Smooth muscle cell (in vitro differentiated cells): Measurements from ENCODE around the gene HELZ2. TPM values are rescaled to one million over a fixed set of nuclear protein-coding genes. Genes with fewer than 3 reads are reported as not detected.

ENCODE experiments used
- DNase-seq: peaks from one replicate; lab custom pipeline; 2025; ENCODE audit not compliant: unreplicated experiment; lab: John Stamatoyannopoulos, UW
- H2AFZ ChIP-seq: fragments of 200-600 bp; sonication (generic); 2 replicates; pipeline ENCODE4 v1.6.0; 2016; ENCODE audit warnings: antibody characterized with exemption, low read depth, mild to moderate bottlenecking
- H3F3A ChIP-seq: fragments of 200-600 bp; sonication (generic); 2 replicates; pipeline ENCODE4 v1.6.0; 2017; ENCODE audit warnings: antibody characterized with exemption, low read depth
- H3K27ac ChIP-seq: fragments of 200-600 bp; sonication (generic); 2 replicates; pipeline ENCODE4 v1.5.1; 2016; ENCODE audit warnings: low read depth, mild to moderate bottlenecking
- H3K27me3 ChIP-seq: fragments of 200-600 bp; sonication (generic); 2 replicates; pipeline ENCODE4 v1.6.1; 2016; ENCODE audit warnings: low read depth, mild to moderate bottlenecking
- H3K36me3 ChIP-seq: fragments of 200-600 bp; sonication (generic); 2 replicates; pipeline ENCODE4 v1.5.1; 2016; ENCODE audit warnings: low read depth
- H3K4me1 ChIP-seq: fragments of 200-600 bp; sonication (generic); 2 replicates; pipeline ENCODE4 v1.5.1; 2016; ENCODE audit warnings: low read depth
- H3K4me2 ChIP-seq: fragments of 200-600 bp; sonication (generic); 2 replicates; pipeline ENCODE4 v1.6.0; 2016; ENCODE audit warnings: mild to moderate bottlenecking
- H3K4me3 ChIP-seq: fragments of 200-600 bp; sonication (generic); 2 replicates; pipeline ENCODE4 v1.5.1; 2016; ENCODE audit warnings: mild to moderate bottlenecking
- H3K79me2 ChIP-seq: fragments of 200-600 bp; sonication (generic); 2 replicates; pipeline ENCODE4 v1.6.0; 2016; ENCODE audit warnings: low read depth, mild to moderate bottlenecking
- H3K9ac ChIP-seq: fragments of 200-600 bp; sonication (generic); 2 replicates; pipeline ENCODE4 v1.6.0; 2016; ENCODE audit warnings: low read depth
- H3K9me3 ChIP-seq: fragments of 200-600 bp; sonication (generic); replicated peaks from 2 replicates; pipeline ENCODE4 v1.5.1; 2016; ENCODE audit warnings: low read depth
- H4K20me1 ChIP-seq: fragments of 200-600 bp; sonication (generic); 2 replicates; pipeline ENCODE4 v1.6.0; 2016; ENCODE audit warnings: low read depth
- WGBS: methylation state at CpG from one replicate; pipeline ENCODE4 v1.1.7; 2016; ENCODE audit warnings: low lambda C conversion rate; 5-methylcytosine and 5-hydroxymethylcytosine counted together
- polyA plus RNA-seq: library from polyadenylated mRNA; unstranded; fragments of >200 nt; fragmentation: Nextera tagmentation; extraction: Ambion mirVana; gene quantifications from 2 replicates; pipeline ENCODE4 v1.2.1, GENCODE V29; 2016
- total RNA-seq: library from RNA; depleted of rRNA; stranded (reverse); fragments of >200 nt; gene quantifications from 2 replicates; pipeline ENCODE4 v1.2.3, GENCODE V29; 2014
- TF ChIP-seq, protein P1 (sequence below): fragments of 200-600 bp; sonication (generic); IDR thresholded peaks from 2 replicates; pipeline ENCODE4 v1.5.1; 2017; ENCODE audit warnings: borderline replicate concordance, mild to moderate bottlenecking, antibody characterized with exemption; ENCODE audit not compliant: insufficient read depth, poor library complexity, severe bottlenecking

HELZ2 gene
- total and polyA plus RNA-seq, 2 experiments from 2014 or later, result 3.0 to 13.8 TPM

DNA sequence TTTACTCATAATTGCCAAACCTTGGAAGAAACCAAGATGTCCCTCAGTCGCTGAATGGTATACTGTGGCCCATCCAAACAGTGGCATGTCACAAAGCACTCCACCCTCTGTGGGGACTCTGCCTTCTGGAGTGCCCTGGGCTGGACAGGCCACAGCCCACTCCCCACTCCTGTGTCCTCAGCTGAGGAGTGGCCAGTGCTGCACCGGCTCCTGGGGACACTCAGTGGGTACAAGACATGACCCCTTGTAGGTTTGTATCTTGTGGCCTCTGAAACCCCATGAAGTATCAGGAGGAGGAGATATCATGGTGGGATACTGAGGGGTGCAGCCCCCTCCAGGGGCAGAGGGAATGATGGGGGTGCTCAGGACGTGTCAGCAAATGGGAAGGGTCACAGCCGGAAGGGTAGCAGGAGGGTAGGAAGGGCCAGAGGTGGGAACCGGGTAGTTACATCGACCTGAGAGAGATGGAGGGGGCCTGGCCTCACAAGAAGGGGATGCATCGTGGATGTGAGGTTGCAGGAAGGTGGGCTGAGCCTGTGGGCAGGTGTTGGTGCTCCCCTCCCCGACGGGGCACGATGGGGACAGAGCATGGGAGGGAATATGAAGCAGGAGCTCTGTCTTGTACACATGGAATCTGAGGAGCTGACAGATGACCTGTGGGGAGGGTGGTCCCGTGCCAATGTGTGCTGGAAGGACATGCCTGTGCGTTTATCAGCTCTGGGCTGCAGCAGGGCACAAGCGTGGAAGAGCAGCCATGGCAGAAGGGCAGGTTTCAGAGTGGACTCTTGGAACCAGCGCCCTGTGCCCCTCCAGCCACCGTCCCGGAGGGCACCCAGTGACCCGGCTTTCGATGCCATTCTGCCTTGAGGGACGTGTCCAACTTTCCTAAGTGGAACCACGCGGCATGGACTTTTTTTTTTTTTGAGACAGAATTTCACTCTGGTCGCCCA lies 11.9 kb upstream of the HELZ2 start:
- H2AFZ ChIP-seq, result no peak overlapping the region
- H4K20me1 ChIP-seq, result no peaks in the 10 kb centered on the region
- DNase-seq, result no peak
- no peaks in the 10 kb centered on the region for H3K36me3 ChIP-seq
- no peak overlapping the region for H3K4me3 ChIP-seq
- H3K79me2 ChIP-seq, result no peaks in the 10 kb centered on the region
- H3K27ac ChIP-seq, result no peak overlapping the region
- 92% methylated on average over 22 of the region's 22 CpGs for WGBS
- no peaks in the 10 kb centered on the region for H3K9me3 ChIP-seq
- H3K4me2 ChIP-seq, result no peak overlapping the region
- no peak overlapping the region for H3K9ac ChIP-seq
- no peaks in the 10 kb centered on the region for H3F3A ChIP-seq
- no peaks in the 10 kb centered on the region for H3K4me1 ChIP-seq
- TF ChIP-seq, protein P1, sequence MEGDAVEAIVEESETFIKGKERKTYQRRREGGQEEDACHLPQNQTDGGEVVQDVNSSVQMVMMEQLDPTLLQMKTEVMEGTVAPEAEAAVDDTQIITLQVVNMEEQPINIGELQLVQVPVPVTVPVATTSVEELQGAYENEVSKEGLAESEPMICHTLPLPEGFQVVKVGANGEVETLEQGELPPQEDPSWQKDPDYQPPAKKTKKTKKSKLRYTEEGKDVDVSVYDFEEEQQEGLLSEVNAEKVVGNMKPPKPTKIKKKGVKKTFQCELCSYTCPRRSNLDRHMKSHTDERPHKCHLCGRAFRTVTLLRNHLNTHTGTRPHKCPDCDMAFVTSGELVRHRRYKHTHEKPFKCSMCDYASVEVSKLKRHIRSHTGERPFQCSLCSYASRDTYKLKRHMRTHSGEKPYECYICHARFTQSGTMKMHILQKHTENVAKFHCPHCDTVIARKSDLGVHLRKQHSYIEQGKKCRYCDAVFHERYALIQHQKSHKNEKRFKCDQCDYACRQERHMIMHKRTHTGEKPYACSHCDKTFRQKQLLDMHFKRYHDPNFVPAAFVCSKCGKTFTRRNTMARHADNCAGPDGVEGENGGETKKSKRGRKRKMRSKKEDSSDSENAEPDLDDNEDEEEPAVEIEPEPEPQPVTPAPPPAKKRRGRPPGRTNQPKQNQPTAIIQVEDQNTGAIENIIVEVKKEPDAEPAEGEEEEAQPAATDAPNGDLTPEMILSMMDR, result no peak
- H3K27me3 ChIP-seq, result no peaks in the 10 kb centered on the region

- no peaks in the 10 kb centered on the region for H4K20me1 ChIP-seq
- peak overlapping the region; percentile 61 for H2AFZ ChIP-seq
- no peak overlapping the region for H3K9ac ChIP-seq
- no peaks in the 10 kb centered on the region for H3K4me1 ChIP-seq
- H3K4me3 ChIP-seq, result no peak overlapping the region
- DNase-seq, result no peak
- H3K4me2 ChIP-seq, result peak overlapping the region; percentile 47
- H3F3A ChIP-seq, result no peaks in the 10 kb centered on the region
- no peak overlapping the region for H3K27ac ChIP-seq
- no peaks in the 10 kb centered on the region for H3K79me2 ChIP-seq
- H3K27me3 ChIP-seq, result no peaks in the 10 kb centered on the region
- H3K9me3 ChIP-seq, result no peaks in the 10 kb centered on the region
- no peaks in the 10 kb centered on the region for H3K36me3 ChIP-seq
- TF ChIP-seq, protein P1, result no peak
- 90% methylated on average over 22 of the region's 23 CpGs for WGBS
Observed at GRCh38 chr20:63582382-63583063, 8.5 kb upstream of the HELZ2 start.

GRCh38 chr20:63580796-63581461 lies 6.9 kb upstream of the HELZ2 start:
- no peak for DNase-seq
- TF ChIP-seq, protein P1, result peak; percentile 29
- Histone ChIP-seq H3K4me2 (no peak overlapping the region), H3K79me2 (no peaks in the 10 kb centered on the region), H3K9ac (no peak overlapping the region), H3K36me3 (no peaks in the 10 kb centered on the region), H3K27ac (no peak overlapping the region), H2AFZ (no peak overlapping the region), H3F3A (no peaks in the 10 kb centered on the region), H3K4me1 (no peaks in the 10 kb centered on the region), H3K4me3 (no peak overlapping the region), H4K20me1 (no peaks in the 10 kb centered on the region), H3K27me3 (no peaks in the 10 kb centered on the region), H3K9me3 (no peaks in the 10 kb centered on the region)
- 76% methylated on average over 12 of the region's 12 CpGs for WGBS
